Neural cell (in vitro differentiated cells): ENCODE data around the gene IFIH1. TPM values are rescaled to one million over a fixed set of nuclear protein-coding genes. Genes with fewer than 3 reads are reported as not detected.

Experiments
- H2AFZ ChIP-seq: fragments of 200-600, 300-800 bp; sonication (generic), shearing (Covaris generic); 2 replicates; pipeline ENCODE4 v1.6.0; 2014; ENCODE audit warnings: low read depth, mild to moderate bottlenecking, antibody characterized with exemption, low read length, moderate library complexity
- H3F3A ChIP-seq: fragments of 200-600 bp; shearing (Covaris generic); 2 replicates; pipeline ENCODE4 v1.6.1; 2016; ENCODE audit warnings: mild to moderate bottlenecking, moderate library complexity, mixed read lengths, antibody characterized with exemption, low read length; ENCODE audit not compliant: insufficient read depth, poor library complexity, severe bottlenecking
- H3K27ac ChIP-seq: fragments of 200-600, 300-800 bp; sonication (generic), shearing (Covaris generic); 2 replicates; pipeline ENCODE4 v1.5.1; 2014; ENCODE audit warnings: mild to moderate bottlenecking, low read length, moderate library complexity
- H3K27me3 ChIP-seq: fragments of 300-800, 200-600 bp; sonication (generic), shearing (Covaris generic); 2 replicates; pipeline ENCODE4 v1.6.0; 2014; ENCODE audit warnings: mild to moderate bottlenecking, low read depth, low read length, moderate library complexity; ENCODE audit not compliant: insufficient read depth
- H3K36me3 ChIP-seq: fragments of 300-800, 200-600 bp; sonication (generic), shearing (Covaris generic); 2 replicates; pipeline ENCODE4 v1.5.1; 2014; ENCODE audit warnings: mild to moderate bottlenecking, antibody characterized with exemption, low read length, moderate library complexity; ENCODE audit not compliant: insufficient read depth
- H3K4me2 ChIP-seq: fragments of 300-800, 200-600 bp; sonication (generic), shearing (Covaris generic); 2 replicates; pipeline ENCODE4 v1.6.0; 2014; ENCODE audit warnings: mild to moderate bottlenecking, low read length
- H3K4me3 ChIP-seq: fragments of 300-800, 200-600 bp; sonication (generic), shearing (Covaris generic); 2 replicates; pipeline ENCODE4 v1.5.1; 2014; ENCODE audit warnings: mild to moderate bottlenecking, low read length, moderate library complexity
- H3K79me2 ChIP-seq: fragments of 200-600 bp; shearing (Covaris generic); replicated peaks from 2 replicates; pipeline ENCODE4 v1.6.0; 2014; ENCODE audit warnings: mild to moderate bottlenecking, low read length, moderate library complexity; ENCODE audit not compliant: insufficient read depth
- H3K9ac ChIP-seq: fragments of 300-800, 200-600 bp; sonication (generic), shearing (Covaris generic); 2 replicates; pipeline ENCODE4 v1.6.1; 2016; ENCODE audit warnings: mild to moderate bottlenecking, low read length, mixed read lengths
- H3K9me2 ChIP-seq: fragments of 200-600 bp; shearing (Covaris generic); 2 replicates; pipeline ENCODE4 v1.6.1; 2016; ENCODE audit warnings: mild to moderate bottlenecking, low read length, mixed read lengths; ENCODE audit not compliant: insufficient read depth
- H3K9me3 ChIP-seq: fragments of 200-600, 300-800 bp; sonication (generic), shearing (Covaris generic); 2 replicates; pipeline ENCODE4 v1.6.1; 2016; ENCODE audit warnings: mild to moderate bottlenecking, mixed run types, low read length, moderate library complexity, mixed read lengths
- H4K20me1 ChIP-seq: fragments of 200-600 bp; shearing (Covaris generic); 2 replicates; pipeline ENCODE4 v1.6.1; 2016; ENCODE audit warnings: mild to moderate bottlenecking, mixed run types; ENCODE audit not compliant: insufficient read depth
- CTCF ChIP-seq: fragments of 450-650 bp; IDR thresholded peaks from 2 replicates; pipeline ENCODE4 v1.5.1; 2014; ENCODE audit warnings: antibody characterized with exemption, mild to moderate bottlenecking, moderate library complexity; ENCODE audit not compliant: poor library complexity, severe bottlenecking
- EP300 ChIP-seq: fragments of 450-650 bp; conservative IDR thresholded peaks from 2 replicates; pipeline ENCODE4 v1.6.1; 2014; ENCODE audit warnings: antibody characterized with exemption, mild to moderate bottlenecking, moderate library complexity; ENCODE audit not compliant: poor library complexity, severe bottlenecking
- EZH2 ChIP-seq: fragments of 200-600, 300-800 bp; shearing (Covaris generic), sonication (generic); IDR thresholded peaks from 2 replicates; pipeline ENCODE4 v1.6.1; 2014; ENCODE audit warnings: antibody characterized with exemption, low read length, borderline replicate concordance, mild to moderate bottlenecking; ENCODE audit not compliant: insufficient read depth, poor library complexity, severe bottlenecking
- MXI1 ChIP-seq: fragments of 450-650 bp; conservative IDR thresholded peaks from 2 replicates; pipeline ENCODE4 v1.6.1; 2014; ENCODE audit warnings: antibody characterized with exemption, mild to moderate bottlenecking; ENCODE audit not compliant: poor library complexity, severe bottlenecking
- POLR2AphosphoS5 ChIP-seq: IDR thresholded peaks from 2 replicates; pipeline ENCODE4 v1.6.1; 2012
- RAD21 ChIP-seq: fragments of 450-650 bp; conservative IDR thresholded peaks from 2 replicates; pipeline ENCODE4 v1.6.1; 2014; ENCODE audit warnings: antibody characterized with exemption, mild to moderate bottlenecking, moderate library complexity
- REST ChIP-seq: IDR thresholded peaks from 2 replicates; pipeline ENCODE4 v1.6.1; 2012; ENCODE audit warnings: borderline replicate concordance
- SMC3 ChIP-seq: fragments of 450-650 bp; conservative IDR thresholded peaks from 2 replicates; pipeline ENCODE4 v1.6.1; 2014; ENCODE audit warnings: antibody characterized with exemption, mild to moderate bottlenecking, moderate library complexity; ENCODE audit not compliant: poor library complexity
- TAF1 ChIP-seq: IDR thresholded peaks from 2 replicates; pipeline ENCODE4 v1.6.1; 2012; ENCODE audit warnings: low read depth
- polyA plus RNA-seq: library from polyadenylated mRNA; depleted of rRNA; stranded (reverse); fragments of >200 nt; gene quantifications from 2 replicates; pipeline ENCODE4 v1.2.3, GENCODE V29; 2014

Gene IFIH1
- polyA plus RNA-seq, 1 donor from 2014 or later: not detected

GRCh38 chr2:162308747-162309503 is 9.6 kb downstream of the IFIH1 start:
- H4K20me1 ChIP-seq: no peaks in the 10 kb centered on the region
- H3K4me3 ChIP-seq: no peak overlapping the region
- no peaks in the 10 kb centered on the region for H3K9me3 ChIP-seq
- no peak overlapping the region for H3K9ac ChIP-seq
- H3K36me3 ChIP-seq: no peaks in the 10 kb centered on the region
- H3K79me2 ChIP-seq: no peaks in the 10 kb centered on the region
- no peaks in the 10 kb centered on the region for H3K27me3 ChIP-seq
- no peak overlapping the region for H3K27ac ChIP-seq
- H3F3A ChIP-seq: no peaks in the 10 kb centered on the region
- no peaks in the 10 kb centered on the region for H3K9me2 ChIP-seq
- no peak overlapping the region for H3K4me2 ChIP-seq
- H2AFZ ChIP-seq: no peak overlapping the region
- no peak for TF ChIP-seq MXI1
- TF ChIP-seq RAD21: no peak
- TF ChIP-seq CTCF: no peak
- TF ChIP-seq POLR2AphosphoS5: no peak
- no peak for TF ChIP-seq TAF1
- TF ChIP-seq REST: no peak
- no peak for TF ChIP-seq EP300
- no peak for TF ChIP-seq EZH2

- Histone ChIP-seq H4K20me1 (no peaks in the 10 kb centered on the region), H2AFZ (no peak overlapping the region), H3K79me2 (no peaks in the 10 kb centered on the region), H3K9ac (no peak overlapping the region), H3K9me3 (no peaks in the 10 kb centered on the region), H3K27ac (no peak overlapping the region), H3F3A (no peaks in the 10 kb centered on the region), H3K36me3 (no peaks in the 10 kb centered on the region), H3K4me2 (no peak overlapping the region), H3K9me2 (no peaks in the 10 kb centered on the region), H3K27me3 (no peaks in the 10 kb centered on the region), H3K4me3 (no peak overlapping the region)
- TF ChIP-seq SMC3: no peak
- no peak for TF ChIP-seq RAD21
- TF ChIP-seq EP300: no peak
- no peak for TF ChIP-seq EZH2
- TF ChIP-seq TAF1: no peak
- TF ChIP-seq CTCF: no peak
- no peak for TF ChIP-seq REST
- TF ChIP-seq MXI1: no peak
- no peak for TF ChIP-seq POLR2AphosphoS5
Observed at GRCh38 chr2:162305901-162306300, 12.6 kb downstream of the IFIH1 start.
